ENCODE results near the gene FBXW11. TPM values are rescaled to one million over a fixed set of nuclear protein-coding genes. Genes with fewer than 3 reads are reported as not detected.

FBXW11 gene
- total and polyA plus RNA-seq, 10 of the 15 experiments (the other 5 are each of a cell fraction or from before 2014, with no cell fraction given) = 4.3 to 61.5 (median 40.0) TPM

DNA sequence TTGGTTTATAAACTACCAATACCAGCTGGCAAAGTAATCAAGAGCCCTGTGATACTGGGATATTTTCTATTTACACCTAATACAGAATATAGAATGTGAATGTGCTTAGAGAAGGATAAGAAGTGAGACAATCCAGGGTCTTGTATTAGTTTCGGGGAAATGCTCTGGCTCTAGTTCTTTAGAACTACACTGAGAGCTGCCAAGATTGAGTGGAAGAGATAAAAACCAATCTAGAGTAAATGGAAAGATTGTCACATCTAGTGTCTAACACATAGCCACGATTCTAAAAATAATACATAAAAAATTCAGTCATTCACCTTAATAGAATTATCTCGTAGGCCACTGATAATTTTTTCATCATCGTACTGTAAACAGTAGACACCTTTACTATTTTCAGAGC is 115.3 kb downstream of the FBXW11 start:
- Histone ChIP-seq H3K79me2 (ENCODE audit: control insufficient read depth, insufficient read depth, low read length) (no peaks in the 10 kb centered on the region), H3K27ac (ENCODE audit: control insufficient read depth, insufficient read depth) (no peak overlapping the region), H4K20me1 (ENCODE audit: control insufficient read depth, insufficient read depth) (no peaks in the 10 kb centered on the region), H3K4me1 (ENCODE audit: control insufficient read depth, insufficient read depth, low read length) (no peaks in the 10 kb centered on the region), H3K4me2 (ENCODE audit: control insufficient read depth, insufficient read depth) (no peak overlapping the region), H3K9ac (ENCODE audit: control insufficient read depth, insufficient read depth, low read length) (no peak overlapping the region), H3K4me3 (no peak overlapping the region), H2AFZ (ENCODE audit: control insufficient read depth, low read depth, low read length) (no peak overlapping the region), H3K27me3 (replicated peaks in 1 of 2; ENCODE audit: control insufficient read depth in 2 of 2, insufficient read depth in 2 of 2, low read length in 1 of 2) (no peaks in the 10 kb centered on the region), H3K36me3 (ENCODE audit: control insufficient read depth in 2 of 2, insufficient read depth in 2 of 2, low read length in 1 of 2) (peaks cover 1 to 19% of the 10 kb centered on the region in 2 experiments), H3K9me3 (replicated peaks; ENCODE audit: control insufficient read depth, insufficient read depth, low read length) (no peaks in the 10 kb centered on the region)
- ChIA-PET SMC1A (ENCODE audit: uncharacterized antibody, unreplicated experiment) (interaction anchor here (1.1 kb wide), 1 partner anchor 8 kb away, joined by 3 read pairs; no protein-coding TSS in a partner anchor), POLR2A (interaction anchor here (0.5 kb wide), 1 partner anchor 468 kb away, joined by 7 read pairs; no protein-coding TSS in a partner anchor), RAD21 (ENCODE audit: unreplicated experiment) (interaction anchor here (0.7 kb wide), 1 partner anchor 14 kb away, joined by 3 read pairs; no protein-coding TSS in a partner anchor), CTCF (interaction anchor here (1.4 kb wide), 1 partner anchor 21 kb away, joined by 3 read pairs; no protein-coding TSS in a partner anchor)
- no TSS peak for BruUV-seq (replicated peaks)
- TF ChIP-seq CBFB (IDR thresholded peaks at IDR 0.05; ENCODE audit: low read depth) = no peak
- no peak for TF ChIP-seq E2F4 (IDR thresholded peaks at IDR 0.05; ENCODE audit: low read depth, low read length)
- no peak for TF ChIP-seq IRF4 (IDR thresholded peaks at IDR 0.05; ENCODE audit: low read depth, low read length)
- no peak for TF ChIP-seq KDM1A (IDR thresholded peaks at IDR 0.05; ENCODE audit: borderline replicate concordance)
- TF ChIP-seq SMAD5 (IDR thresholded peaks at IDR 0.05; ENCODE audit: low read depth) = no peak
- no peak for TF ChIP-seq NFXL1 (IDR thresholded peaks at IDR 0.05; ENCODE audit: borderline replicate concordance)
- TF ChIP-seq JUNB (IDR thresholded peaks at IDR 0.05) = no peak
- no peak for TF ChIP-seq SIN3A (IDR thresholded peaks at IDR 0.05; ENCODE audit: low read depth, low read length)
- no peak for TF ChIP-seq TBL1XR1 (IDR thresholded peaks at IDR 0.05; ENCODE audit: low read depth, low read length)
- no peak for TF ChIP-seq IKZF2 (IDR thresholded peaks at IDR 0.05)
- no peak for TF ChIP-seq BACH1 (IDR thresholded peaks at IDR 0.05; ENCODE audit: borderline replicate concordance)
- TF ChIP-seq MTA2 (IDR thresholded peaks at IDR 0.05; ENCODE audit: low read depth) = no peak
- TF ChIP-seq USF1 (IDR thresholded peaks at IDR 0.05; ENCODE audit: borderline replicate concordance, extremely low read length, insufficient read depth, low read depth, low read length) = no peak
- TF ChIP-seq ZZZ3 (IDR thresholded peaks at IDR 0.05; ENCODE audit: control insufficient read depth, insufficient read length, low read depth) = no peak
- ATAC-seq = no peak
- in situ Hi-C loops (cut with MboI) = no loop called here
- no peak for DNase-seq (ENCODE audit: low read depth, low spot score)
- no peak for FAIRE-seq
- intact Hi-C loops (cut with micrococcal nuclease; ENCODE audit: unreplicated experiment) = no loop called here
- WGBS (ENCODE audit: insufficient coverage, insufficient replicate concordance, low lambda C conversion rate, missing lambda C conversion rate) = 82% methylated on average over 4 of the region's 4 CpGs
